Stimulated activated CD4-positive, alpha-beta T cell treated with anti-CD3 and anti-CD28 coated beads, TNF-alpha, amount 100 ng/mL, for 4 hours (primary cell): ENCODE measurements around the gene ITGA11.

Experiments
- DNase-seq, 3 experiments: peaks; one replicate each; pipeline ENCODE4 v3.0.0-alpha.2; 2020; ENCODE audit warnings: low read depth in 3 of 3

The ITGA11 gene

GRCh38 chr15:68328964-68329363 lies 103.0 kb downstream of the ITGA11 start:
- no peak for DNase-seq

- DNase-seq: no peak
These were observed 103.5 kb downstream of the ITGA11 start for GRCh38 chr15:68328443-68328842.

GRCh38 chr15:68326711-68327354 lies 105.1 kb downstream of the ITGA11 start:
- DNase-seq: no peak

GRCh38 chr15:68325726-68326125 lies 106.2 kb downstream of the ITGA11 start:
- no peak for DNase-seq

GRCh38 chr15:68322796-68323195 lies 109.2 kb downstream of the ITGA11 start:
- no peak for DNase-seq

- no peak for DNase-seq
These were observed 110.7 kb downstream of the ITGA11 start for GRCh38 chr15:68321229-68321628.

GRCh38 chr15:68319997-68320396 lies 112.0 kb downstream of the ITGA11 start:
- DNase-seq: no peak

GRCh38 chr15:68318931-68319909 lies 112.7 kb downstream of the ITGA11 start:
- no peak for DNase-seq

GRCh38 chr15:68318008-68318835 lies 113.7 kb downstream of the ITGA11 start:
- no peak for DNase-seq

GRCh38 chr15:68317281-68318007 lies 114.5 kb downstream of the ITGA11 start:
- no peak for DNase-seq

GRCh38 chr15:68316061-68316804 lies 115.7 kb downstream of the ITGA11 start:
- no peak for DNase-seq

GRCh38 chr15:68315495-68316031 lies 116.4 kb downstream of the ITGA11 start:
- DNase-seq: no peak

GRCh38 chr15:68315035-68315434 lies 116.9 kb downstream of the ITGA11 start:
- DNase-seq: no peak

- no peak for DNase-seq
These were observed 117.4 kb downstream of the ITGA11 start for GRCh38 chr15:68314563-68314962.

GRCh38 chr15:68313501-68314410 lies 118.2 kb downstream of the ITGA11 start:
- no peak for DNase-seq

- no peak for DNase-seq
These were observed 119.2 kb downstream of the ITGA11 start for GRCh38 chr15:68312701-68313204.

GRCh38 chr15:68311859-68312557 lies 120.0 kb downstream of the ITGA11 start:
- DNase-seq: no peak

- DNase-seq: no peak
These were observed 120.5 kb downstream of the ITGA11 start for GRCh38 chr15:68311464-68311835.
